HG03571 (cell line): Measurements from ENCODE around the gene MCM3AP.

Experiments
- ATAC-seq: cut with Tn5 transposase; IDR thresholded peaks from one replicate; pipeline ENCODE4 v1.9.1; 2021; ENCODE audit not compliant: unreplicated experiment

The MCM3AP gene

GRCh38 chr21:46285206-46285661, at the start of gene MCM3AP:
MCM3AP (minus strand) TSS chr21:46285611; CDS start chr21:46285286, 325 bp downstream.
- ATAC-seq: no peak

- ATAC-seq: no peak
Observed at GRCh38 chr21:46334351-46335140, 49.1 kb upstream of the MCM3AP start.

GRCh38 chr21:46329796-46330195, 44.4 kb upstream of the MCM3AP start:
- ATAC-seq: no peak

DNA sequence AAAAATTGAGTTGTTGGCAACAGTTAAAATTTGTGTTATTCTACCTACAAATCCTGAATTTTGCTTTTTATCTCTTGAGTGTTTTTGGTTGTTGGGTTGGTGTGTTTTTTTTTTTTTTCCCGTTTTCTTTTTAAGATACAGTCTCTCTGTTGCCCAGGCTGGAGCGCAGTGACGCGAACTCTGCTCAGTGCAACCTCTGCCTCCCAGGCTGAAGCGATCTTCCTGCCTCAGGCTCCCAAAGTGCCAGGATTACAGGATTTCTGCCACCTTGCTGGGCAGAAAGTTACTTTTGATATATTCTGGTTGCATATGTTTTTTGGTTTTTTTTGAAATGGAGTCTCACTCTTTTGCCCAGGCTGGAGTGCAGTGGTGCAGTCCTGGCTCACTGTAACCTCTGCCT, 42.7 kb upstream of the MCM3AP start:
- no peak for ATAC-seq

GRCh38 chr21:46327711-46328110, 42.3 kb upstream of the MCM3AP start:
- ATAC-seq: no peak

DNA sequence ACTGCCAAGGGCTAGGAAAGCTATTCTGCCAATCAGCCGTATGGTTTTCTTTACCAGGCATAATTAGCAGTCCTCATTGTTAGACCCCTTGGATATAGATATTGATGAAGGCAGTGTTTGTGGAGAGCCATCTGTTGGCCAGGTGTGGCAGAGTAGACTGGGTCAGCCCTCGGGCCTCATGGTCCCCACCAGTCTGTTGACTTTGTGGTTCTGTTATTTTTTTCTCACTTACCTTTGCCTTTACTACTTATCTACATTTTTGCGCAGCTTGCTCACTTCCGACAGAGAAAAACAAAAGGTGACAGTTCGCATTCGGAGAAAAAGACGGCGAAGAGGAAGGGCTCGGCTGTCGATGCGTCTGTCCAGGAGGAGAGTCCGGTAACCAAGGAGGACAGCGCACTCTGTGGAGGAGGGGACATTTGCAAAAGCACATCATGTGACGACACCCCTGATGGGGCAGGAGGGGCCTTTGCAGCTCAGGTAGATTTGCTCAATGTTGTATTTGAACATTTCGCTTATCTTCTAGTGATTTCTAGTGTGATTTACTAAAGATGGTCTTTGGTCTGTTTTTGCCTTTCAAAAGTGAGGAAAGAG, 40.8 kb upstream of the MCM3AP start:
- no peak for ATAC-seq

- no peak for ATAC-seq
Observed at GRCh38 chr21:46325073-46325912, 39.9 kb upstream of the MCM3AP start.

DNA sequence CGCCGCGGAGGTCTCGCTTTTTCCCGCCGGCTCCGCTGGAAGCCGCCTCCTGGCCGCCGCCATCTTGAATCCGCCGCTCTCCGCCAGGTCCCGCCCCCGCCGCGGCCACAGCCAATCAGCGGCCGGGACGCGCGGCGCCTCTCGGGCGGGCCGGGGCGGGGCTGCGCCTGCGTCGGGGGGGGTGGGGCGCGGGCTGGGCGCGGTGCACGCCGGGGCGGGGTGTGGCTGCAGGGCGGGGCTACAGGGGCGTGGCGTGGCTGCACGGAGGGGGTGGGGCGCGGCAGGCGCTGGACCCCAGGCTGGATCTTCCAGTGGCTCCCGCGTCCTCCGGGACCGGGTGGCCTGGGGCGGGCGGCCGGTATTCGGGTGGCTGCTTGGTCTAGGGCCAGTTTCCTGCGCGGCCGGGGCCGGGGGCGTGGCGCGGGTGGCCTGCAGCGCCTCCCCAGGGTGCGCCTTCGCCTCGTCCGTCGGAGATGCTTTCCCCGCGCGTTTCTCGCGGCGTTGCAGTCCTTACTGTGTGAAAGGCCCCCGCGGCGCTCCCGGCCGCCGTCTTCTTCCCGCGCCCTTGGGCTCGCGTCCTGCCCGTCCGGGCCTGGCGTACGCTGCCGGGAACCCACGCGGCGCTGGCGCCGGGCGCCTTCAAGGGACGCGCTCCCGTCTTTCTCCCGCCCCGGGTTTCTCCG, 39.1 kb upstream of the MCM3AP start:
- ATAC-seq: peak; percentile 41

GRCh38 chr21:46323710-46324389, 38.4 kb upstream of the MCM3AP start, which contains the start of the genes C21orf58 and PCNT:
C21orf58 (minus strand) TSS chr21:46323870; CDS start chr21:46322738, 1,132 bp downstream.
PCNT (plus strand) TSS chr21:46324156; CDS start chr21:46324229, 73 bp downstream.
- ATAC-seq: peak; percentile 83

DNA sequence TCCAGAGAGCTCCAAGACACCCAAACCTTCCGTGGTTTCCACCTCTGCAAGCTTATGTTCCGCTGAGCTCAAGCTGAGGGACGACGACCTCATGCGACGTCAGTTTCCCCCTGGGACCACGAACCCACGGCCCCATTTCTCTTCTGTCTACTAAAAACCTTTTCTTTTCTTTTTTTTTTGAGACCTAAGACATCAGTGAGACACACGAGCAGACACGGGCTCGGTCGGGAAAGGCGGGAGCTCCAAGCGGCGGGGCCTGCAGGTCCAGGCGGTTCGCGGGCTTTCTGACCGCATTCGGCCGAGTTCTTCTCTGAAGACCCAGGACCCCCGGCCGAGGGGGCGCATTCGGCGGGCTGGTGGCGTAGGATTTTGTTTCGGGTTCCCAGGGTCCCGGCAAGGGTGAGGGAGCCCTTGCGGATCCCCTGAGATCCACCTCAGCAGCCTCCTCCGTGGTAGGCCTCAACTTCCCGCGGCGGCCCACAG, 37.9 kb upstream of the MCM3AP start:
- no peak for ATAC-seq

- ATAC-seq: no peak
Observed at GRCh38 chr21:46322351-46323226, 37.2 kb upstream of the MCM3AP start.

DNA sequence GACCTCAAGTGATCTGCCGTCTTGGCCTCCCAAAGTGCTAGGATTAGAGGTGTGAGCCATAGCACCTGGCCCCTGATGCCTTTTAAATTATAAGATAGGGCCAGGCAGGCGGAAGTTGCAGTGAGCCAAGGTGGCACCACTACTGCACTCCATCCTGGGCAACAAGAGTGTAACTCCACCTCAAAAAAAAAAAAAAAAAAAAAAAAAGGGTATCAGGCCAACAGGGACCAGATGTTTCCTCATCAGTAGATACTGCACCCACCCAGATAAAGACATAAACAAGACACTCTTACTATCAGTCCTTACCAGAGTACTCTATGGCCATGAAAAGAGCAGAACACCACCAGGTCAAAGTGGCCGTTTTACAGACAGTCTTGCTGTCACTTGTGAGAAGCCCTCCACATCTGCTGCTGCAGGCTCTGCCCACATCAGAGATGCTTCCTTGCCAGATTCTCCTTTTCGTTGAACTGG, 35.0 kb upstream of the MCM3AP start:
- ATAC-seq: no peak

DNA sequence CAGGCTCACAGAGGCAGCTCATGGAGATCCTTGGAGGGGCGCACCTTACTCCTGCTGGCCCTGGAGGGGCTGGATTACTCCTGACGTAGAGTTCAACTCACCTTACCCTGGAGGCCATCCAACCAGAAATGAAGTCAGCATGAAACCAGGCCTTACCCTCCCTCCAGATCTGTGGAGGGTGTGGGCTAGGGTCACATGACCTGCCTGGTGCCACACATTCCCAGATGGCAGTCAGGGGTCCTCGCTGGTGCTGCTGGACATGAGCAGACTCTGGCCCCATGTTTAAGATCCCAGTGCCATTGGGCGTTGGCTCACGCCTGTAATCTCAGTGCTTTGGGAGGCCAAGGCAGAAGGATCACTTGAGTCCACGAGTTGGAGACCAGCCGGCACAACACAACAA, 33.8 kb upstream of the MCM3AP start:
- ATAC-seq: no peak

- ATAC-seq: no peak
Observed at GRCh38 chr21:46318464-46318845, 33.0 kb upstream of the MCM3AP start.

- no peak for ATAC-seq
Observed at GRCh38 chr21:46317710-46318463, 32.5 kb upstream of the MCM3AP start.

DNA sequence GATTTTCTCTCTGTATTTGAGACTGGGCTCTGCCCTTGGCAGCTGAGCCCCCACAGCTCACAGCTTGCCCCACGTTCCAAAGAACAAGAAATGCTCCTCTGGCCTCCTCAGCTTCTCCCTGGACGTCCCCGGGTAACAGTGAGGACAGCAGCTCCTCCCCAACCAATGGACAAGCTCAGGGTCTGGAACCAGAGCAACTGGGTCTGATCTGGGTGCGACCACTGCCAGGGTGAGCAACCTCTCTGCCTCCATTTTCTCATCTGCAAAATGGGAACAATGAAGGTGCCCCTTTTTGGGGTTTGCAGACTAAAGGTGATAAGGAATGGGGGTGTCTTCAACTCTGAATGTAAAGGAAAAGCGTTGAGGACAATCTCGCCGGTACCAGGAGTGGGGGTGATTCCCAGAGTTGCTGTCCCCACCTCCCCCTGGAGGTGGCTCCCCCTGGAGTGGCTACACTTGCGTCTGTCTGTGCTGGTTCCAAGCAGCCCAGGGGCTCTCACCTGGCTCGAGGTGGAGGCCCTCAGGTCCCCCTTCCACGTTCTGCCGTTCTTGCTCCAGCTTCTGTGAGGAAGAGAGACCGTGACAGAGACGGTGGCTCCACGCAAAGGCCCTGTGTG, 31.4 kb upstream of the MCM3AP start:
- ATAC-seq: no peak

DNA sequence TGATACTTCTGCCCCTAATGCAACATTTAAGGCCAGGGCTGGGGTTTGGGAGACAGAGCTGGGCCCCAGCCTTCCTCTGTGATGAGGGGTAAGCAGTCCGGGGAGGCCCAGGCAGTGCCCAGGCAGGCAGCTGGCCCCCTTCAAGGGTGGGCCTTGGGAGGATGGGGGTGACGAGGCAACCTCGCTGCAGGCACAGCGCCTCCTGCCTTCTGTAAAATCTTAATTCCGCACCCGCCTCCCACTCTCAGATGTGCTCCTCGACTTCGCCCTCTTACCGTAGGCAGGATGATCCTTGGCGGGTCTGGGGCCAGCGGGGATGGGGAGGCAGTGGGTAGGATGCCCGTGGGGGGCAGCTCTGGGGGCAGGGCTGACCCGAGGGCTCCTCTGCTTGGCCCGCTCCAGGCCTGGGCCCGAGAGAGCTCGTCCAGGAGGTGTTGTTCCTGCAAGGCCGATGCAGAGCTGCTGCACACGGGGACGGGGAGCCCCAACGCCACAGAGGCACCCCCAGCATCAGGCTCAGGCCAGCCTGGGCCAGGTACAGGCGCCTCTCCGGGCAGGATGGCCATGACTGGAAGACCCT, 29.1 kb upstream of the MCM3AP start:
- ATAC-seq: no peak

GRCh38 chr21:46312949-46313348, 27.5 kb upstream of the MCM3AP start:
- ATAC-seq: no peak
